ENCODE results near the gene TC2N. TPM values are rescaled to one million over a fixed set of nuclear protein-coding genes. Genes with fewer than 3 reads are reported as not detected.
"Not testable (repeated sequence)": the region's sequence is repeated elsewhere in the genome, so short reads cannot be mapped to it uniquely, and the experiment has no call there.

The TC2N gene
- total RNA-seq, 2 donors from 2014 or later: 17.3 to 19.5 TPM

DNA sequence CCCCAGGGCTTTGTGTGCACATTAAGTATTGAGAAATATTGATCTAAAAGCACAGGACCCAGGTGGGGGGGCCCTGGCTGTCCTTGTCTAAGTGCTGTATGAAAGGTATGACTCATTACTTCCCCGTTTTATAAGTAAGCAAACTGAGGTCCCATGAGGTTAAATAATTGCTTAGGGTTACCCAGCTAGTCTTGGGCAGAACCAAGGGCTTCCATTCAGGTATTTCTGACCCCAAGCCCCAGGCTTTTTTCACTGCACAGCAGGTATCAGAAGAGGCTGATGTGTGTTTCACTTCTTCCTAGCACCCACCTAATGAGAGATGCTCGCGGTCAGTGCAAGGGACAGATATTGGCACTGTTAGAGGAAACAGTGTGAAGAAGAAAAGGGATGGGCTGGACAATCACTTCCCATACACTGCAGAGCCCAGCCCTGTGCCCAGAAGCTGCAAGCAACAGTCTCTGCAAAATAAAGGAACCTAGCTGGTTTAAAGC, 4.7 kb upstream of the TC2N start:
- H3K36me3 Mint-ChIP-seq (ENCODE audit: low read depth): peaks cover 9% of the 10 kb centered on the region
- no peak for DNase-seq
- peaks cover 53% of the 10 kb centered on the region for H3K27me3 Mint-ChIP-seq (ENCODE audit: insufficient read depth)
- H3K4me1 Mint-ChIP-seq: peaks cover 21% of the 10 kb centered on the region
- peaks cover 8% of the 10 kb centered on the region for H3K4me1 ChIP-seq (ENCODE audit: control insufficient read depth, insufficient read depth, low read length)
- H3K27me3 ChIP-seq (ENCODE audit: control insufficient read depth, insufficient read depth, low read length, poor library complexity, severe bottlenecking): peaks cover 39% of the 10 kb centered on the region
- TF ChIP-seq, protein P1, sequence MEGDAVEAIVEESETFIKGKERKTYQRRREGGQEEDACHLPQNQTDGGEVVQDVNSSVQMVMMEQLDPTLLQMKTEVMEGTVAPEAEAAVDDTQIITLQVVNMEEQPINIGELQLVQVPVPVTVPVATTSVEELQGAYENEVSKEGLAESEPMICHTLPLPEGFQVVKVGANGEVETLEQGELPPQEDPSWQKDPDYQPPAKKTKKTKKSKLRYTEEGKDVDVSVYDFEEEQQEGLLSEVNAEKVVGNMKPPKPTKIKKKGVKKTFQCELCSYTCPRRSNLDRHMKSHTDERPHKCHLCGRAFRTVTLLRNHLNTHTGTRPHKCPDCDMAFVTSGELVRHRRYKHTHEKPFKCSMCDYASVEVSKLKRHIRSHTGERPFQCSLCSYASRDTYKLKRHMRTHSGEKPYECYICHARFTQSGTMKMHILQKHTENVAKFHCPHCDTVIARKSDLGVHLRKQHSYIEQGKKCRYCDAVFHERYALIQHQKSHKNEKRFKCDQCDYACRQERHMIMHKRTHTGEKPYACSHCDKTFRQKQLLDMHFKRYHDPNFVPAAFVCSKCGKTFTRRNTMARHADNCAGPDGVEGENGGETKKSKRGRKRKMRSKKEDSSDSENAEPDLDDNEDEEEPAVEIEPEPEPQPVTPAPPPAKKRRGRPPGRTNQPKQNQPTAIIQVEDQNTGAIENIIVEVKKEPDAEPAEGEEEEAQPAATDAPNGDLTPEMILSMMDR (conservative IDR thresholded peaks at IDR 0.05): no peak
- WGBS, 2 experiments (ENCODE audit: insufficient coverage in 1 of 2, insufficient read length in 1 of 2): 95 to 100% methylated on average over 1 to 3 of the region's 3 CpGs
- H3K27ac Mint-ChIP-seq: no peak overlapping the region
- H3K4me3 ChIP-seq (ENCODE audit: low read length): no peak overlapping the region
- no peak overlapping the region for H3K4me3 Mint-ChIP-seq
- H3K36me3 ChIP-seq (ENCODE audit: control insufficient read depth, insufficient read depth, low read length): no peaks in the 10 kb centered on the region
- H3K9ac ChIP-seq (ENCODE audit: extremely low read depth, low read length, poor library complexity, severe bottlenecking): no peak overlapping the region
- H3K9me3 Mint-ChIP-seq: peaks cover 15% of the 10 kb centered on the region
- H3K9me3 ChIP-seq (ENCODE audit: control insufficient read depth, low read length): peaks cover 7% of the 10 kb centered on the region
- H3K27ac ChIP-seq (ENCODE audit: low read depth, low read length): no peak overlapping the region

- Mint-ChIP-seq H3K27me3 (ENCODE audit: insufficient read depth) (peaks cover 50% of the 10 kb centered on the region), H3K4me1 (peaks cover 20% of the 10 kb centered on the region), H3K9me3 (peaks cover 15% of the 10 kb centered on the region)
- H3K9ac ChIP-seq (ENCODE audit: extremely low read depth, low read length, poor library complexity, severe bottlenecking); DNase-seq; H3K36me3 ChIP-seq (ENCODE audit: control insufficient read depth, insufficient read depth, low read length); H3K27ac Mint-ChIP-seq; H3K4me3 Mint-ChIP-seq; H3K36me3 Mint-ChIP-seq (ENCODE audit: low read depth); H3K4me3 ChIP-seq (ENCODE audit: low read length); H3K9me3 ChIP-seq (ENCODE audit: control insufficient read depth, low read length); H3K27ac ChIP-seq (ENCODE audit: low read depth, low read length); H3K4me1 ChIP-seq (ENCODE audit: control insufficient read depth, insufficient read depth, low read length): not testable (repeated sequence)
- 94 to 100% methylated on average over 4 of the region's 4 CpGs for WGBS, 2 experiments (ENCODE audit: insufficient coverage in 1 of 2, insufficient read length in 1 of 2)
- peaks cover 36% of the 10 kb centered on the region for H3K27me3 ChIP-seq (ENCODE audit: control insufficient read depth, insufficient read depth, low read length, poor library complexity, severe bottlenecking)
Observed at GRCh38 chr14:91871401-91871800, 4.1 kb upstream of the TC2N start.

DNA sequence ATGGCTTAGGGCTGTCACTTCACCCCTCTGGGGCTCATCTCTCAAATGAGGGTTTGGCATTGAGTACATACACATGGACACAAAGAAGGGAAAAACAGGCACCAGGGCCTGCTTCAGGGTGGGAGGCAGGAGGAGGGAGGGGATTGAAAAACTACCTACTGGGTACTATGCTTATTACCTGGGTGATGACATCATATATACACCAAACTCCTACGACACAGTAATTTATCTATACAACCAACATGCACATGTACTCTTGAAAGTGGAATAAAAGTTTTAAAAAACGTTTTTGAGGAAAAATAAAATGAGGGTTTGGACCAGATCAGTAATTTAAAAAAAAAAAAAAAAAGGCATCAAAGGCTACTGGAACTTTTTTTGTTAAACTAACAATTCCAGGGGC, 3.6 kb upstream of the TC2N start:
- no peaks in the 10 kb centered on the region for H3K36me3 ChIP-seq (ENCODE audit: control insufficient read depth, insufficient read depth, low read length)
- DNase-seq: no peak
- H3K4me1 Mint-ChIP-seq: peaks cover 15% of the 10 kb centered on the region
- H3K9me3 Mint-ChIP-seq: peaks cover 15% of the 10 kb centered on the region
- H3K27me3 ChIP-seq (ENCODE audit: control insufficient read depth, insufficient read depth, low read length, poor library complexity, severe bottlenecking): peaks cover 36% of the 10 kb centered on the region
- no peak overlapping the region for H3K27ac Mint-ChIP-seq
- H3K27me3 Mint-ChIP-seq (ENCODE audit: insufficient read depth): peaks cover 49% of the 10 kb centered on the region
- WGBS, 2 experiments (ENCODE audit: insufficient coverage in 1 of 2, insufficient read length in 1 of 2): 0% methylated on average over 1 of the region's 2 CpGs; no CpG with 5 or more reads in 1 of the 2 experiments
- H3K9ac ChIP-seq (ENCODE audit: extremely low read depth, low read length, poor library complexity, severe bottlenecking): no peak overlapping the region
- H3K27ac ChIP-seq (ENCODE audit: low read depth, low read length): no peak overlapping the region
- TF ChIP-seq, protein P1 (conservative IDR thresholded peaks at IDR 0.05): no peak
- no peak overlapping the region for H3K4me3 ChIP-seq (ENCODE audit: low read length)
- H3K4me1 ChIP-seq (ENCODE audit: control insufficient read depth, insufficient read depth, low read length): peaks cover 4% of the 10 kb centered on the region
- H3K36me3 Mint-ChIP-seq (ENCODE audit: low read depth): peaks cover 9% of the 10 kb centered on the region
- H3K9me3 ChIP-seq (ENCODE audit: control insufficient read depth, low read length): peaks cover 7% of the 10 kb centered on the region
- no peak overlapping the region for H3K4me3 Mint-ChIP-seq

GRCh38 chr14:91870001-91870400, 2.7 kb upstream of the TC2N start:
- peaks cover 32% of the 10 kb centered on the region for H3K27me3 ChIP-seq (ENCODE audit: control insufficient read depth, insufficient read depth, low read length, poor library complexity, severe bottlenecking)
- no peak overlapping the region for H3K4me3 ChIP-seq (ENCODE audit: low read length)
- peaks cover 4% of the 10 kb centered on the region for H3K4me1 ChIP-seq (ENCODE audit: control insufficient read depth, insufficient read depth, low read length)
- WGBS, 2 experiments (ENCODE audit: insufficient coverage in 1 of 2, insufficient read length in 1 of 2): 79 to 83% methylated on average over 15 to 16 of the region's 16 CpGs
- H3K36me3 Mint-ChIP-seq (ENCODE audit: low read depth): peaks cover 9% of the 10 kb centered on the region
- no peak overlapping the region for H3K27ac Mint-ChIP-seq
- H3K36me3 ChIP-seq (ENCODE audit: control insufficient read depth, insufficient read depth, low read length): no peaks in the 10 kb centered on the region
- H3K27me3 Mint-ChIP-seq (ENCODE audit: insufficient read depth): peaks cover 43% of the 10 kb centered on the region
- H3K9me3 Mint-ChIP-seq: peaks cover 15% of the 10 kb centered on the region
- H3K4me3 Mint-ChIP-seq: peak overlapping the region; percentile 6
- DNase-seq: no peak
- H3K9ac ChIP-seq (ENCODE audit: extremely low read depth, low read length, poor library complexity, severe bottlenecking): no peak overlapping the region
- H3K4me1 Mint-ChIP-seq: peaks cover 10% of the 10 kb centered on the region
- H3K9me3 ChIP-seq (ENCODE audit: control insufficient read depth, low read length): peaks cover 7% of the 10 kb centered on the region
- TF ChIP-seq, protein P1 (conservative IDR thresholded peaks at IDR 0.05): no peak
- H3K27ac ChIP-seq (ENCODE audit: low read depth, low read length): no peak overlapping the region

Measured in endodermal cell (in vitro differentiated cells).